GM21367 (cell line): ENCODE measurements around the gene FMC1.
"Not testable (repeated sequence)": the region's sequence is repeated elsewhere in the genome, so short reads cannot be mapped to it uniquely, and the experiment has no call there.

Experiments
- ATAC-seq: cut with Tn5 transposase; IDR thresholded peaks from one replicate; pipeline ENCODE4 v1.9.1; 2021; ENCODE audit not compliant: unreplicated experiment

The FMC1 gene

GRCh38 chr7:139341058-139341775 is at the start of gene FMC1:
TSS of gene FMC1 (plus strand) at chr7:139341337. CDS start at chr7:139341385, 48 bp downstream.
- ATAC-seq = peak; percentile 49

GRCh38 chr7:139292821-139293220 is 48.3 kb upstream of the FMC1 start:
- no peak for ATAC-seq

GRCh38 chr7:139293534-139293933 is 47.6 kb upstream of the FMC1 start:
- ATAC-seq = no peak

- no peak for ATAC-seq
Measured at GRCh38 chr7:139294241-139294640, 46.9 kb upstream of the FMC1 start.

- no peak for ATAC-seq
Measured at GRCh38 chr7:139294951-139295575, 46.1 kb upstream of the FMC1 start.

- no peak for ATAC-seq
Measured at GRCh38 chr7:139297795-139298194, 43.3 kb upstream of the FMC1 start.

GRCh38 chr7:139299296-139299695 is 41.8 kb upstream of the FMC1 start:
- no peak for ATAC-seq

- no peak for ATAC-seq
Measured at GRCh38 chr7:139300390-139300789, 40.7 kb upstream of the FMC1 start.

- no peak for ATAC-seq
Measured at GRCh38 chr7:139304517-139304916, 36.6 kb upstream of the FMC1 start.

GRCh38 chr7:139317939-139318505 is 23.1 kb upstream of the FMC1 start:
- ATAC-seq = no peak

GRCh38 chr7:139321071-139321745 is 19.9 kb upstream of the FMC1 start:
- no peak for ATAC-seq

- not testable (repeated sequence) for ATAC-seq
Measured at GRCh38 chr7:139324709-139325108, 16.4 kb upstream of the FMC1 start.

- ATAC-seq = no peak
Measured at GRCh38 chr7:139328375-139328774, 12.8 kb upstream of the FMC1 start.

- no peak for ATAC-seq
Measured at GRCh38 chr7:139329119-139329518, 12.0 kb upstream of the FMC1 start.

GRCh38 chr7:139330333-139331030 is 10.7 kb upstream of the FMC1 start:
- ATAC-seq = no peak

- no peak for ATAC-seq
Measured at GRCh38 chr7:139332697-139333359, 8.3 kb upstream of the FMC1 start.

- ATAC-seq = not testable (repeated sequence)
Measured at GRCh38 chr7:139333443-139333842, 7.7 kb upstream of the FMC1 start.

GRCh38 chr7:139334399-139335150 is 6.6 kb upstream of the FMC1 start:
- ATAC-seq = no peak

- no peak for ATAC-seq
Measured at GRCh38 chr7:139339025-139339424, 2.1 kb upstream of the FMC1 start.

- ATAC-seq = no peak
Measured at GRCh38 chr7:139339698-139340036, 1.5 kb upstream of the FMC1 start.
